ENCODE measurements around the gene CTH.
A peak's percentile ranks its signal among the peaks of the same experiment; 100 is the strongest.
"Not testable (repeated sequence)": the region's sequence is repeated elsewhere in the genome, so short reads cannot be mapped to it uniquely, and the experiment has no call there.

CTH gene

DNA sequence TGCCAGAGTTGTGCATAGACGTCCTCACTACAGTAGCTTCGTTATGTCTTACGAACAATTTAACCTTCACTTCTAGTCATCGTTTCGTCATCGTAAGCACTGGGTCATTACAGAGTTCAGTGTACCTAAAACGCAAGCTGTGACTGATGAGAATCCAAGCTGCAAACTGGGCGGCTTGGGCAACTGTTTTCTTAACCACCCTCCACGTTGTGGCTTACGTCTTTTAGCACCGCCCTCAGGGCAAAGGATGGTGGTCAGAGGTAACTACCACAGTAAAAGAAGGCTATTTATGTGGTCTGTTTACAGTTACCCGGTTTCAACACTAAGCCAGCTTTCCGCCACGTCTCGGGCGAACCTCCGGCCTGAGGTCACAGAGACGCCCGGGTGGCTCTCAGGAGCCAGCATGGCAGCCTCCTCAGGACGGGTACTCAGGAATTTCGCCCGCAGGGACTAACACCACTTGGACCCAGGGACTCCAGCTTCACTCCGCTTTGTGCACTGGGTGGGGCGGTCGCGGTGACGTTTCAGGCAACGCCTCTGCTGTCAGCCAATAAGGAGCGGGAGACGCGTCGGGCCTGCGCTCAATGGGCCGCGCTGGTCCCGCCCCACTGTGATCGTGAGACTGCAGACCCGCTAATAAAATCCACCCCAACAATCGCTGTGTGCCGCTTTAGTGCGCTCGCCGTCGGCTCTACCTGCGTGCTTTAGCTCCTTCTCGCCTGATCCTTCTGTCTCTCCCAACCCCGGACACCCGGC is at the start of gene CTH:
CTH (plus strand) TSS at position 665 of the 756 bp plus-strand sequence. CDS start 148 bp downstream, outside the sequence.
- DNase-seq: peak; percentile 98

DNA sequence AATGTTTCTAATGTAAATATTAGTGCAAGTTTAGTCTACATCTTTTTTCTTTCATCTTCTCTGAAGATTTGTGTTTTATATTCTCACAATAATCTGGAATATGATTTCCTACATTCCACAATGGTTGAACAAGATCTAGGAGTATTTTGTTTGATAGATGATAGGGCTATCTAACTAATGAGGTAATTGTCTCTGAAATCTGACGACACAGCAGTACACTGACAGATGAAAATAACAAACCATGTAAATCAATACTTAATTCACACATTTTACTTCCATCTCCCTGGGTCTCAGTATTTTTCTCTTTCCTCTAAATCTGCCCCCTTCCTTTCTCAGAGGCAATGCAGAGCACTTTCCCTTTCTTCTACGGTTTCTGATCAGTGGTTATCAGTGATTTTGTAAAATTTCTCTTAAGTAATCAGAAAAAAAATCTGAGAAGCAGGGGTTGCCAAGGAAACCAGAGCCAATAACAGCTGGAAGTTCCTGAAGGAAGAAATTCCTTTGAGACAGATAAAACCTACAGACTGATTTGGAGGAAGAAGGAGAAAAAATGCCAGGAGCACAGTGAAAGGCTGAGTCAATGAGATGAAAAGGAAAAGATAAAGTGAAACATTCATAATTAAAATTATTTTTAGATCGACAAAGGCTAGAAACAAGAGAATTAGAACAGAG is 49.2 kb upstream of the CTH start:
- no peak for DNase-seq

DNA sequence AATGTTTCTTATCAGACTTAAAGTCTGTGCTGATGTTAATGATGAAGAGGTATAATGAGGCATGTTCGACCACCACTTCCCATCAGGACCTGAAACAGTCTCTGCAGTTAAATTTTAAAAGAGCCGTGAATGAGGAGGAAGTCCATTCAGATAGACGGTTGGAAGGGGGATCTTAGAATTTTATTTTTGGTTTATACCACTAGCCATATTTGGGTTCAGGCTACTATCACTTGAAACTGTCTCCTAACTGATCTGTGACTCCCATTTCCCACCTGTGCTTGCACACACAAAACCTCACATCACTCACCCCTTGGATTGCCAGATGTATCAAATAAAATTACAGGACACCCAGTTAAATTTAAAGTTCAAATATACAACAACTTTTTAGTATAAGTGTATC is 46.6 kb upstream of the CTH start:
- DNase-seq: no peak

GRCh38 chr1:70366425-70366952 is 44.6 kb upstream of the CTH start:
- DNase-seq: peak; percentile 12

DNA sequence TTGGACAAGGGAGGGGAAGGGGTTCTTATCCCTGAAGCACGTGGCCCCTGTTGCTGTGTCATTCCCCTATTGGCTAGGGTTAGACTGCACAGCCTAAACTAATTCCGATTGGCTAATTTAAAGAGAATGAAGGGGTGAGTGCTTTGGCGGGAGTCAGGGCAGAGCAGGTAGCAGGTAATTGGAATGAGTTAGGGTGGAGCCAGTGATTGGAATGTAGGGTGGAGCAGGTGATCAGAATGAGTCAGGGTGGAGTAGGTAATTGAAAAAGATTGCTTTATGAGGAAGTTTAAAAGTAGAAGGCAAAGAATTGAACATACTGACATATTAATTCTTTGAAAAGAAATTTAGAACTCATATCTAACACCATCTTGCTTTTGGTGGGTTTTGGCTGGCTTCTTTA is 44.1 kb upstream of the CTH start:
- DNase-seq: not testable (repeated sequence)

GRCh38 chr1:70367397-70367796 is 43.7 kb upstream of the CTH start:
- not testable (repeated sequence) for DNase-seq

- DNase-seq: not testable (repeated sequence)
Measured at GRCh38 chr1:70371586-70371985, 39.5 kb upstream of the CTH start.

- DNase-seq: no peak
Measured at GRCh38 chr1:70372426-70372825, 38.6 kb upstream of the CTH start.

- DNase-seq: not testable (repeated sequence)
Measured at GRCh38 chr1:70373580-70373979, 37.5 kb upstream of the CTH start.

- DNase-seq: peak; percentile 10
Measured at GRCh38 chr1:70376196-70376595, 34.9 kb upstream of the CTH start.

DNA sequence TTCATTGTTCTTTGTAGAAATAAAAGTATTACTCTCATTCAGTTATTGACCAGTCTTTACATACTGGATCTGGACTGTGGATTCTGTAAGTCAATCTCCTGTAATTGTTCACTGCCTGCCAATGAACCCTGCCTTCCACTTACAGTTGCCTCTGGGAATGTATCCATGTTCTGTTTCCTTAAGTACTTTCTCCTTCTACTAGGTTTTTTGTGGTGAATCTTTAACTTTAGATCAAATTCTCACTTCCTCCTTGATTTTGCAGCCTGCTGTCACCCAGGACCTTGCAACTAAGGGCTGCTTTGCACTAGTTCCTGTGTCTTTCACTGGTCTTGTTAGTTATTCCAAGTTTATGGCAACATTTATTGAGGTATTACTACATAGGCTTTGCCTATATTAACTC is 28.4 kb upstream of the CTH start:
- peak; percentile 20 for DNase-seq

DNA sequence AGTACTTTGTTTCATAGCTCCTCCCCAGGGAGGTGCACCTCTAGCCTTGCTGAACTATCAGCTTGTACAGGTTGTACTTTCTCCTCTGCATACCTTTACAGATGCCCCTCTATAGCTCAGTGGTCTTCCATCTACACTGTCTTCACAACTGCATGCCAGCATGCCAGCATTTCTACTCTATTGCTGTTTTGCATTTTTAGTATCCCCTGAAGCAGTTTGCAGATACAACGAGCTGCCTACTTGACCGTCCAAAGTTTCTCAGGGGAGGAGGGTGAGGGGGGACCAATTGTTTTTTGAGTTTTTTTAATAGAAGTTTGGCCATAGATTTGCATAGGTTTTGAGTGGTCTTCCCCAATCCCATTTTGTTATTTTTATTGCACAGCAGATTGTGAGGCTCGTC is 27.6 kb upstream of the CTH start:
- no peak for DNase-seq

- DNase-seq: no peak
Measured at GRCh38 chr1:70384542-70384941, 26.5 kb upstream of the CTH start.

DNA sequence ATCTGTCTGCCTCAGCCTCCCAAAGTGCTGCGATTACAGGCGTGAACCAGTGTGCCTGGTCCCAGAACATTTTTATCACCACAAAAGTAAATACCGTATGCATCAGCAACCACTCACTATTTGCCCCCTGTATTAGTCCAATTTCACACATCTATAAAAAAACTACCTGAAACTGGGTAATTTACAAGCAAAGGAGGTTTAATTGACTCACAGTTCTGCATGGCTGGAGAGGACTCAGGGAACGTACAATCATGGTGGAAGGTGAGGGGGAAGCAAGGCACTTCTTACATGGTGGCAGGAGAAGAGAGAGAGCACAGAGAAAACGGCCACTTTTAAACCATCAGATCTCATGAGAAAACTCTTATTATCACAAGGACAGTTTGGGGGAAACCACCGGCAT is 25.6 kb upstream of the CTH start:
- DNase-seq: no peak

DNA sequence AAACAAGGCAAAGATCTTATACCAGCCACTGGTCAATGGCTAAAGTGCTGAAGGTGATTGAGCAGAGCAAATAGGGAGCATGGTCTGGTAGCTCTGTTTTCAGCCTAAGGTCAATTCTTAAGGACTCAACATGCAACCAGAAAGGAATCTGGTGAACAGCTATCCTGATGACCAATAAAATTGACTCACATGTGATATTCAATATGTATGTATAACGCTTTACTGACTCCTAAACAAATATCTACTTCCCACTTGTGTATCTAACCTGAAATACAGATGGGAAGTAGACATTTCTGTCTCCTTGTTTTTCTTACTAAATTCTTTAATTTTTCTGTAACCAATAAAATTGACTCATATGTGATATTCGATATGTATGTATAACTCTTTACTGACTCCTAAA is 24.9 kb upstream of the CTH start:
- no peak for DNase-seq

GRCh38 chr1:70387507-70387906 is 23.6 kb upstream of the CTH start:
- DNase-seq: no peak

- no peak for DNase-seq
Measured at GRCh38 chr1:70392626-70393025, 18.4 kb upstream of the CTH start.

DNA sequence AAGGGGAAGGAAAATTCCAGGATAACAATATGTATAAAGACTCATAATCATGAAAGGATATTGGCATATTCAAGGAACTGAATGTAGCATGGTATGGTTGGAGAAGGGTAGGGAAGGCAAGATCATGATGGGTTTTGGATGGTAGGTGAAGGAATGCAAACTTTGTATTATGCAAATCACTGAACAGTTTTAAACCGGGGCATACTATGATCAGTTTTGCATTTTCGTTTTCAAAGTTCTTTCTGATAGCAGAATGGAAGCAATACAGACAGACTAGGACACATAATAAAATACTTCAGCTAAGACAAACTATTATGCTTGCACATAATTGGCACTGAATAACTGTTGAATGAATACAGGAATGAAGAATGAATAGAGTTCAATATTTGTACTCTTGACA is 14.5 kb upstream of the CTH start:
- DNase-seq: no peak

GRCh38 chr1:70397013-70397412 is 14.1 kb upstream of the CTH start:
- no peak for DNase-seq

GRCh38 chr1:70400335-70400734 is 10.7 kb upstream of the CTH start:
- DNase-seq: no peak

GRCh38 chr1:70401974-70402373 is 9.1 kb upstream of the CTH start:
- DNase-seq: no peak

- no peak for DNase-seq
Measured at GRCh38 chr1:70403759-70404158, 7.3 kb upstream of the CTH start.

GRCh38 chr1:70405780-70406416 is 5.2 kb upstream of the CTH start:
- DNase-seq: no peak

GRCh38 chr1:70409136-70409535 is 1.9 kb upstream of the CTH start:
- DNase-seq: no peak

All from OCI-M1 (cell line).